GM13976 (cell line): ENCODE measurements around the gene TUSC1.

Experiments
- DNase-seq: peaks from one replicate; pipeline ENCODE4 v3.0.0; 2012; ENCODE audit warnings: low spot score
- in situ Hi-C: fragments of 300-500 bp; cut with MboI; formaldehyde crosslinking; loops from one replicate; pipeline ENCODE4 v1.12.0; 2022; ENCODE audit warnings: low sequenced_read_pairs, mixed read lengths, inconsistent platforms; ENCODE audit not compliant: unreplicated experiment
- TF ChIP-seq, protein P1 (sequence below): IDR thresholded peaks from 2 replicates; pipeline ENCODE4 v1.5.1; 2012; ENCODE audit warnings: borderline replicate concordance, mild to moderate bottlenecking; ENCODE audit not compliant: insufficient read depth; ENCODE audit errors: extremely low read depth, missing control alignments, control extremely low read depth

The TUSC1 gene

DNA sequence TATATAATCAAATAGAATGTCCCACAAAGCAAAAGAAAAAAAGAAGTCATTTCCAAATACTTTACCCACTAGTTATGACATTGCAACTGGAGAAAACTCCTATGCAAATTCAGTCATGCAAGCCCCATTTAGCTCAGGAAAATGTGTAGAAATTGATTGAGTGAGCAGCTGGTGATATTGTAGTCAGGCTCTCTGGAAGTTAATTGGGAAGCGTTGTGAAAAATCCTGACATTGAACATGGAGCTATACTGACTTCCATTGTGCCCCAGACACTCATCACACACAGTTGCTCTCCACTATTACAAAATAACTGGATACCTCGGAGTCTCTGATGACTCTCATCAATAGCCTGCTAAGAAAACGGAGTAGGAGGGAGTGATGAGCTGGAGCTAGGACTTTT lies 49.0 kb downstream of the TUSC1 start:
- TF ChIP-seq, protein P1, sequence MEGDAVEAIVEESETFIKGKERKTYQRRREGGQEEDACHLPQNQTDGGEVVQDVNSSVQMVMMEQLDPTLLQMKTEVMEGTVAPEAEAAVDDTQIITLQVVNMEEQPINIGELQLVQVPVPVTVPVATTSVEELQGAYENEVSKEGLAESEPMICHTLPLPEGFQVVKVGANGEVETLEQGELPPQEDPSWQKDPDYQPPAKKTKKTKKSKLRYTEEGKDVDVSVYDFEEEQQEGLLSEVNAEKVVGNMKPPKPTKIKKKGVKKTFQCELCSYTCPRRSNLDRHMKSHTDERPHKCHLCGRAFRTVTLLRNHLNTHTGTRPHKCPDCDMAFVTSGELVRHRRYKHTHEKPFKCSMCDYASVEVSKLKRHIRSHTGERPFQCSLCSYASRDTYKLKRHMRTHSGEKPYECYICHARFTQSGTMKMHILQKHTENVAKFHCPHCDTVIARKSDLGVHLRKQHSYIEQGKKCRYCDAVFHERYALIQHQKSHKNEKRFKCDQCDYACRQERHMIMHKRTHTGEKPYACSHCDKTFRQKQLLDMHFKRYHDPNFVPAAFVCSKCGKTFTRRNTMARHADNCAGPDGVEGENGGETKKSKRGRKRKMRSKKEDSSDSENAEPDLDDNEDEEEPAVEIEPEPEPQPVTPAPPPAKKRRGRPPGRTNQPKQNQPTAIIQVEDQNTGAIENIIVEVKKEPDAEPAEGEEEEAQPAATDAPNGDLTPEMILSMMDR, result no peak
- in situ Hi-C loops, result no loop called here
- no peak for DNase-seq
